Upper lobe of left lung (tissue), 4 donors: Measurements from ENCODE around the gene AMY2B.
"Not testable (repeated sequence)": the region's sequence is repeated elsewhere in the genome, so short reads cannot be mapped to it uniquely, and the experiment has no call there.

Source experiments
- CTCF ChIP-seq, 6 experiments: fragments of 450-650 bp in 4 of 6; fragments of 200-600 bp in 2 of 6; sonication (generic) in 2 of 6; IDR thresholded peaks; one replicate each; pipeline ENCODE4 v1.5.1; 2016 to 2019; ENCODE audit warnings: antibody characterized with exemption in 6 of 6
- EP300 ChIP-seq, 4 donors: sonication (generic); formaldehyde crosslinking; IDR thresholded peaks; one replicate each; pipeline ENCODE4 v1.5.1; 2017; ENCODE audit warnings: antibody characterized with exemption in 4 of 4, control low read depth in 2 of 4
- POLR2A ChIP-seq, 4 donors: fragments of 450-650 bp; IDR thresholded peaks; one replicate each; pipeline ENCODE4 v1.5.1; 2016 to 2017; ENCODE audit warnings: antibody characterized with exemption in 4 of 4, mild to moderate bottlenecking in 2 of 4

- not testable (repeated sequence) for TF ChIP-seq CTCF, POLR2A, EP300 (IDR thresholded peaks at IDR 0.05)
Observed at GRCh38 chr1:103571289-103571688, at the start of gene AMY2B.
